GM12801 (cell line): Measurements from ENCODE around the gene KCNMA1.

Experiments
- TF ChIP-seq, protein P1 (sequence below): IDR thresholded peaks from one replicate; pipeline ENCODE4 v1.5.1; 2011; ENCODE audit warnings: control low read depth; ENCODE audit not compliant: insufficient read length; ENCODE audit errors: extremely low read depth

Gene KCNMA1

DNA sequence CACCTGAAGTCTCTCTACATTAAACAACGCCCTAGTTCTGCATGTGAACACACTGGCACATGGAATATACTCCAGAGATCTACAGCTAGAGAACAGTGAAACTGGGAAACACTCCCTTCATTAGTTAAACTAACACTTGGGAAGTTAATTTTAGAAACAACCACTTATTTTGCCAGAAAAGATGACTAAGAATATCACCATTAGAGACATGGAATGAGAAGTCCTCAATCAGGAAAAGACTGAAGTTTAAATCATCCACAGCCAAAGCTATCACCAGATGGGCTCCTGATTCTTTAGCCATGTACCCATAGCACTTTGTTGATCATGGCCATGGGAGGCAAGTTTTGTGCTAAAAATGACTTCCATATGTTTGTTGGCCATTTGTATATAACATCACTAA lies 719.5 kb downstream of the KCNMA1 start:
- TF ChIP-seq, protein P1, sequence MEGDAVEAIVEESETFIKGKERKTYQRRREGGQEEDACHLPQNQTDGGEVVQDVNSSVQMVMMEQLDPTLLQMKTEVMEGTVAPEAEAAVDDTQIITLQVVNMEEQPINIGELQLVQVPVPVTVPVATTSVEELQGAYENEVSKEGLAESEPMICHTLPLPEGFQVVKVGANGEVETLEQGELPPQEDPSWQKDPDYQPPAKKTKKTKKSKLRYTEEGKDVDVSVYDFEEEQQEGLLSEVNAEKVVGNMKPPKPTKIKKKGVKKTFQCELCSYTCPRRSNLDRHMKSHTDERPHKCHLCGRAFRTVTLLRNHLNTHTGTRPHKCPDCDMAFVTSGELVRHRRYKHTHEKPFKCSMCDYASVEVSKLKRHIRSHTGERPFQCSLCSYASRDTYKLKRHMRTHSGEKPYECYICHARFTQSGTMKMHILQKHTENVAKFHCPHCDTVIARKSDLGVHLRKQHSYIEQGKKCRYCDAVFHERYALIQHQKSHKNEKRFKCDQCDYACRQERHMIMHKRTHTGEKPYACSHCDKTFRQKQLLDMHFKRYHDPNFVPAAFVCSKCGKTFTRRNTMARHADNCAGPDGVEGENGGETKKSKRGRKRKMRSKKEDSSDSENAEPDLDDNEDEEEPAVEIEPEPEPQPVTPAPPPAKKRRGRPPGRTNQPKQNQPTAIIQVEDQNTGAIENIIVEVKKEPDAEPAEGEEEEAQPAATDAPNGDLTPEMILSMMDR = no peak

DNA sequence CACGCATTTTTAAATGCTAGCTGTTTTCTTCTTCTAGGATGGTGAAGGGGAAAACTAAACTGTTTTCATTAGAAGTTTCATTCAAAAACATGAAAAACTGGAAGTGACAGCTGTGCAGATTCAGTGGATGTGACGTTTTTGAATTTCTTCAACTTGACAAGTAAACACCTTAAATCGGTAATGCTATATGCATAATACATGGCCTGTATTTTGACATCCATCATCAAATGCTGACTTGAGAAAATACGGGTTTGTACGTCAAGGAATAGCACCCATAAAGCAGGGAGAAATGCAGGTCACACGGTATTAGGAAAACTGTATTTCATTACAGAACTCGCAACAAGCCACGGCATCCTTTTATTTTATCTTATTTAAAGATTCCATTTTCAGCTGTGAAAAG lies 720.5 kb downstream of the KCNMA1 start:
- TF ChIP-seq, protein P1 = no peak

DNA sequence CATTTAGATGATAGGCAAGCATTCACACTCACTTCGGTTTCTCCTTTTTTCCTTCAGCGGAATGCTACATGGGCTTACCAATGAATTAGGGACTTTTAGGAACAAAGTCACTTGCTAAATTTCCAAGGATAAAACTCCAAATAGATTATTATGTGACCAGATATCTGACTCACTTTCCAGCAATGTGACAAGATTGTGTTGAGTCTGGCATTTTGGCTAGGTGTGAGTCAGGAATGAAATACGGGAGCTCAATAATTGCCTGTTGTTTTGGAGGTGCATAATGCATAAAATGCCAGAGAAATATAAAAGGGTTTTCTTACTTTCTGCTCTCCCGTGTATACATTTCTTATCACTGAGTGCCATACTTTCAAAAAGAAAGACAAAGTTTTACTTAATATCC lies 721.1 kb downstream of the KCNMA1 start:
- TF ChIP-seq, protein P1 = no peak

DNA sequence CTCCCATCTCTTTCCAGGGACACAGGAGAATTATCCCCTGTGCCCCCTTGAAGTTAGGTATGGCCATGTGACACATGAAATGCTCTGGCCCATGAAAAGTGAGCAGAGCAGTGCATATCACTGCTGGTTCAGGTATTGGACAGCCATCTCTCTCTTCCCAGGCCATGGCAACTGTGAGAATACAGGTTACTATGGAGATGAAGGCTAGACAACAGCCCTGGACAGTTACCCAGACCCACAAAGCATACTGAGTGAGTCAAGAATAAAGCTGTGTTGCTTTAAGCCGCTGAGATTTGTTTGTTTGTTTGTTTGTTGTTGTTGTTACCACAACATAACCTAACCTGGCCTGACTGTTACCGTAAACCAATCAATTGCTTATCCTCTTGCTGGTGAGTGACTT lies 722.3 kb downstream of the KCNMA1 start:
- TF ChIP-seq, protein P1 = no peak

DNA sequence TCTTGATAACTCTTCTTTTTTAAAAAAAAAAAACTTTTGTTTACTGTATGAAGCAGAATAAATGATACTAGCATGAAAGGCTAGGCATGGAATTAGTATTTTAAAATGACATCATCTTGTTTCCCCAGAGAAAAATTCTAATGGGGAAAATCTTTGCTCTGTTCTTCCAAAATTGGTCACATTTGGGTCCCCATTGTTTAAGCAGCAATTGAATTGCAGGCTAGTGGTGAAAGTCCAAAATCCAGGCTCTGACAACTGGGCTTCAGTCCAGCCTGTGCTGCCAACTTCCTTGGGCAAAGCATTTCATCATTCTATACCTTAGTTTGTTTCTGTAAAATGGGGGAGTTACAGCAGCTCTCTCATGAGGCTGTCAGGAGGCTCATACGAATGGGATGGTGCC lies 726.4 kb downstream of the KCNMA1 start:
- TF ChIP-seq, protein P1 = no peak

DNA sequence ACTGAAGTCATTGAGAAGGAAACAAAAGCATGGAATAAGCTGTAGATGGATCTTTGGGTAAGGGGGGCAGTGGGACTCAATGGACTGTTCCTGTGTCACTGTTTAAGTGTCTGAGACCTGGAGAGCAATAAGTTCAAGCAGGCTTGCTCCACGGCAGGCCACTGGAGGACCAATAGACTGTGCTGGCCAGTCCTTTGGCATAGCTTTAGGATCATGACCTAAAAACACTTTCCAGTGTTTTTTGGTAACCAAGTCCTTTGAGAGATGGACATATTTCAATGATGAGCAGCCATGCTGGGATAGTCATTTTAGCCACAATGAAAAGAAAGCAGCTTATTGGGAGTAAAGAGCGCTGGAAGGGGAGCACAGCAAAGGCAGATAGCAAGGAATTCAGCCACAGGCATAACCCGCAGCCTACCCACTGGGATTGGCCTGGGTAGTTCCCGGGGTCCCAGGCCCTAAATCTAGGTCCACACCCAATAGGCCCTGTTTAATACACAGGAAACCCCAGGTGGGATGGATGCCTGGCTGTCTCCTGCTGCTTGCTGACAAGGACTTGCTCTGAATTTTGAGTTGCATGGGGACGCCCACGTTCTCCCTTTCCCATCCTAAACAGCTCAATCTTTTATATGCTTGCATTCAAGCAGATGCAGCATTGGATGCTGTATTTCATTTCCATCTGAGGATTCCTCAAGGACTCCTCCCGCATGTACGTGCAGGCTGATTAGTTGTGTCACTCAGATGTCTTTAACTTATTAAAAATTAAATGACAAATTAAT lies 727.2 kb downstream of the KCNMA1 start:
- TF ChIP-seq, protein P1 = no peak

DNA sequence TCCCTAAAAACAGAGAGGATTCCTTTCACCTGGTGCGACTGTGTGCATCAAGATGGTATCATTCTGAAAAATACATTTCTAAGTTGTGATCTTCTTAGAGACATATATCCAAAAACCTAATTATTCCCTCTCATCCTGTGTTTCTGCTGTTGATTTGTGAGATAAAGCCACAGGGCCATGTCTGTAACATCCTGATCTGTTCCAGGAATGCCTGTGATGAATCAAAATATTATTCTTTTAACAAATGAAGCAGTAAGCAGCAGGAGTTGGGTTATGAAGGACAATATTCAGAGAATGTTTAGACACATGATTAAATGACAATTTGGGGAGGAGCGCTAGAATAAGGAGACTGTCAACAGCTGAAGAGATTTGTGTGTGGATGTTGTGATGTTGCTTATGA lies 731.4 kb downstream of the KCNMA1 start:
- TF ChIP-seq, protein P1 = no peak
